ENCODE measurements around the gene EPB42.
"Not testable (repeated sequence)": the region's sequence is repeated elsewhere in the genome, so short reads cannot be mapped to it uniquely, and the experiment has no call there.

Gene EPB42

DNA sequence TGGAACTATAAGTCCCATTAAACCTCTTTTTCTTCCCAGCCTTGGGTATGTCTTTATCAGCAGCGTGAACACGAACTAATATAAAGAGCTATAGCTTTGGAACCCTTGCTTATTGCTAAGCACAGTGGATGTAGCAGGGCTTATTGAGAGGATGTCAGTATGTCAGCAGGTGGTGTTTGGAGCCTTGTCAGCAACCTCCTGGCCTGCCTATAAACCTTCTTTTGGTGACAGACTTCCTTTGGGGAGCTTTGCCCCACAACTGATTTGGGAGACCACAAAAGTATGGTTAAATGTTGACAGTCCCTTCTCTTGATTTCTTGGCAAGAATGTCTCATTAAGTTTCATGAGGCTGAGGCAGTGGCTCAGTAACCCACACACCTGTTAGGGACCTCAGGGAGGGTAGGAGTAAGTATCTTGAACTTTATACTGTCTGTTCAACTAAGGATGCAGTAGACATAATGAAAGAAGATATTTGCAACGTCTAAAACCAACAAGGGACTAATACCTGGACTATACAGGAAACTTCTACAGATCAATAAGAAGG is 20.8 kb downstream of the EPB42 start:
- Histone ChIP-seq H3K9ac (no peak overlapping the region), H3K4me1 (peaks cover 0 to 15% (median 7%) of the 10 kb centered on the region in 10 experiments; a peak in 9 of 20 replicates), H3K36me3 (peaks cover 27 to 44% (median 37%) of the 10 kb centered on the region in 11 experiments), H4K20me1 (no peaks in the 10 kb centered on the region), H3K27me3 (no peaks in the 10 kb centered on the region), H3K27ac (no peak overlapping the region), H3K9me3 (replicated peaks in 1 of 11) (peaks cover 13 to 39% (median 36%) of the 10 kb centered on the region in 11 experiments; a peak in 21 of 22 replicates), H3K4me2 (no peak overlapping the region), H3K4me3 (no peak overlapping the region)
- TF ChIP-seq Cebpa-rat (IDR thresholded peaks at IDR 0.05) = no peak

DNA sequence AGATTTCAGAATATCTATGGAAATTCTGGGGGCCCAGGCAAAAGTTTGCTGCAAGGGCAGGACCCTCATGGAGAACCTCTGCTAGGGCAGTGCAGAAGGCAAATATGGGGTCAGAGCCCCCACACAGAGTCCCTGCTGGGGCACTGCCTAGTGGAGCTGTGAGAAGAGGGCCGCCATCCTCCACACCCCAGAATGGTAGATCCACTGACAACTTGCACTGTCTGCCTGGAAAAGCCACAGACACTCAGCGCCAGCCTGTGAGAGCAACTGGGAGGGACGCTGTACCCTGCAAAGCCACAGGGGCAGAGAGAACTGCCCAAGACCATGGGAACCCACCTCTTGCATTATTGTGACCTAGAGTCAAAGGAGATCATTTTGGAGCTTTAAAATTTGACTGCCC is 21.8 kb downstream of the EPB42 start:
- Histone ChIP-seq H3K4me2 (no peak overlapping the region), H3K27ac (no peak overlapping the region), H4K20me1 (no peaks in the 10 kb centered on the region), H3K36me3 (peaks cover 37 to 54% (median 45%) of the 10 kb centered on the region in 11 experiments), H3K9me3 (replicated peaks in 1 of 11) (peaks cover 13 to 39% (median 36%) of the 10 kb centered on the region in 11 experiments; a peak in 21 of 22 replicates), H3K4me3 (0 out of 20 replicates have a peak overlapping the region, but pooled peaks of 1 of the 10 experiments have one; percentile 17), H3K27me3 (no peaks in the 10 kb centered on the region), H3K9ac (no peak overlapping the region), H3K4me1 (peaks cover 0 to 15% (median 7%) of the 10 kb centered on the region in 10 experiments; a peak in 9 of 20 replicates)
- no peak for TF ChIP-seq Cebpa-rat (IDR thresholded peaks at IDR 0.05)

DNA sequence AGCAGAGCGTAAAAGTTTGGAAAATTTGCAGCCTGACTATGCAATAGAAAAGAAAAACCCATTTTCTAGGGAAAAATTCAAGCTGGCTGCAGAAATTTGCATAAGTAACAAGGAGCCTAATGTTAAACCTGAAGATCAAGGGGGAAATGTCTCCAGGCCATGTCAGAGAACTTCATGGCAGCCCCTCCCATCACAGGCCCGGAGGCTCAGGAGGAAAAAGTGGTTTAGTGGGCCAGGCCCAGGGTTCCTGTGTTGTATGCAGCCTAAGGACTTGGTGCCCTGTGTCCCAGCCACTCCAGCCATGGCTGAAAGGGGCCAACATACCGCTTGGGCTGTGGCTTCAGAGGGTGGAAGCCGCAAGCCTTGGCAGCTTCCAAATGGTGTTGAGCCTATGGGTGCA is 22.3 kb downstream of the EPB42 start:
- H3K9me3 ChIP-seq (replicated peaks in 1 of 11) = peaks cover 13 to 39% (median 36%) of the 10 kb centered on the region in 11 experiments; a peak in 21 of 22 replicates
- H4K20me1 ChIP-seq, H3K9ac ChIP-seq, H3K4me2 ChIP-seq, H3K27ac ChIP-seq, H3K27me3 ChIP-seq: not testable (repeated sequence)
- H3K4me3 ChIP-seq = peak overlapping the region in 1 of 10 experiments; percentile 17; a peak in 1 of 20 replicates
- H3K36me3 ChIP-seq = peaks cover 42 to 58% (median 49%) of the 10 kb centered on the region in 11 experiments
- H3K4me1 ChIP-seq = peaks cover 0 to 15% (median 7%) of the 10 kb centered on the region in 10 experiments; a peak in 9 of 20 replicates

DNA sequence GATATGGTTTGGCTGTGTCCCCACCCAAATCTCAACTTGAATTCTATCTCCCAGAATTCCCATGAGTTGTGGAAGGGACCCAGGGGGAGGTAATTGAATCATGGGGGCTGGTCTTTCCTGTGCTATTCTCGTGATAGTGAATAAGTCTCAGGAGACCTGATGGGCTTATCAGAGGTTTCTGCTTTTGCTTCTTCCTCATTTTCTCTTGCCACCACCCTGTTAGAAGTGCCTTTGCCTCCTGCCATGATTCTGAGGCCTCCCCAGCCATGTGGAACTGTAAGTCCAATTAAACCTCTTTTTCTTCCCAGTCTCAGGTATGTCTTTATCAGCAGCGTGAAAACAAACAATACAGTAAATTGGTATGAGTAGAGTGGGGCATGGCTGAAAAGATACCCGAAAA is 23.0 kb downstream of the EPB42 start:
- H3K4me1 ChIP-seq = peaks cover 0 to 15% (median 7%) of the 10 kb centered on the region in 10 experiments; a peak in 9 of 20 replicates
- peaks cover 13 to 39% (median 36%) of the 10 kb centered on the region in 11 experiments; a peak in 21 of 22 replicates for H3K9me3 ChIP-seq (replicated peaks in 1 of 11)
- H3K27me3 ChIP-seq, H3K4me3 ChIP-seq, H3K9ac ChIP-seq, H3K27ac ChIP-seq, H4K20me1 ChIP-seq: not testable (repeated sequence)
- peak overlapping the region in 3 of 11 experiments; percentile 1 to 30 (median 5); a peak in 1 of 22 replicates for H3K4me2 ChIP-seq
- peaks cover 50 to 66% (median 57%) of the 10 kb centered on the region in 11 experiments for H3K36me3 ChIP-seq

DNA sequence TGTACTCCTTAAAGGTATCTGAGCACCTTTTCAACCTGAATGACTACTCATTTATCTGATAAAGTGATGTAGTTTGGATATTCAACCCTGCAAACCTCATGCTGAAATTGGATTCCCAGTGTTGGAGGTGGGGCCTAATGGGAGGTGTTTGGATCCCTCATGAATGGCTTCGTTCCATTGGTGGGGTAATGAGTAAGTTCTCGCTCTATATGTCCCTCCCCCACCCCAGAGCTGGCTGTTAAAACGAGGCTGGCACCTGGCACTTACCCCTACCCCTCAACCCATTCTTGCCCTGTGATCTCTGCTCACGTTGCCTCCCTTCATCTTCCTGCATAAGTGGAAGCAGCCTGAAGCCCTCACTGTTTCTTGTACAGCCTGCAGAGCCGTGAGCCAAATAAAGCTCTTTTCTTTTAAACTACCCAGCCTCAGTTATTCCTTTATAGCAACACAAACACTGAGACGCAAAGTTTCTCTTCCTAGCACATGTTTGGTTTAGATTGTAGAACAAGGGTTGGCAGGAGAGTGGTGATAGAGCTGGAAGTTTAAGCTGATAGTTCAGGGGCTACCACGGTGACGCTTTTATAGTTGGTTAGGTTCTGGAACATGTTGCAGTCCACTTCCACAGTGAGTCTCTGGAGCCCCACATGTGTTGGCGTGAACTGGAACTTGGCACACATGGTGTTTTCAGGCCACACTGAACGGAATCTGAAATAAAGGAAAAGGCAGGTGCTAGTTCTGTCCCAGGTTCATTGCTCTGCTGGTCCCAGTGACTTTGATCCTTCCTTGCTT is 23.9 kb downstream of the EPB42 start:
- Histone ChIP-seq H4K20me1 (peaks cover 0 to 8% (median 0%) of the 10 kb centered on the region in 11 experiments; a peak in 2 of 22 replicates), H3K27ac (no peak overlapping the region), H3K4me2 (peak overlapping the region in 2 of 11 experiments; percentile 1 to 30; a peak in 1 of 22 replicates), H3K9ac (no peak overlapping the region), H3K9me3 (replicated peaks in 1 of 11) (peaks cover 13 to 39% (median 36%) of the 10 kb centered on the region in 11 experiments; a peak in 21 of 22 replicates), H3K4me1 (peaks cover 0 to 15% (median 7%) of the 10 kb centered on the region in 10 experiments; a peak in 9 of 20 replicates), H3K36me3 (peaks cover 58 to 74% (median 65%) of the 10 kb centered on the region in 11 experiments), H3K4me3 (no peak overlapping the region), H3K27me3 (no peaks in the 10 kb centered on the region)
- TF ChIP-seq Cebpa-rat (IDR thresholded peaks at IDR 0.05) = no peak

DNA sequence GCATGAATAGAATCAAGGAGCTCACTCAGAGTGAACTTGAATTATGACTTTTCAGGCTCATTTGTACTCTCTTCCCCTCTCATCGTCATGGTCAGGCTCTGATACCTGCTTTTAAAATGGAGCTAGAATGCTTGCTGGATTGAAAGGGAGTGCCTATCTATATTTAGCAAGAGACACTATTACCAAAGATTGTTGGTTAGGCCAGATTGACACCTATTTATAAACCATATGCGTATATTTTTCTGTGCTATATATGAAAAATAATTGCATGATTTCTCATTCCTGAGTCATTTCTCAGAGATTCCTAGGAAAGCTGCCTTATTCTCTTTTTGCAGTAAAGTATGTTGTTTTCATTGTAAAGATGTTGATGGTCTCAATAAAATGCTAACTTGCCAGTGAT is 26.0 kb downstream of the EPB42 start:
- Histone ChIP-seq H3K4me3 (no peak overlapping the region), H3K36me3 (peaks cover 79 to 96% (median 87%) of the 10 kb centered on the region in 11 experiments), H3K9me3 (replicated peaks in 1 of 11) (peaks cover 13 to 34% (median 32%) of the 10 kb centered on the region in 11 experiments; a peak in 21 of 22 replicates), H3K27me3 (no peaks in the 10 kb centered on the region), H3K4me2 (no peak overlapping the region), H4K20me1 (peaks cover 0 to 21% (median 0%) of the 10 kb centered on the region in 11 experiments; a peak in 3 of 22 replicates), H3K27ac (no peak overlapping the region), H3K9ac (no peak overlapping the region), H3K4me1 (peaks cover 0 to 15% (median 7%) of the 10 kb centered on the region in 10 experiments; a peak in 9 of 20 replicates)
- no peak for TF ChIP-seq Cebpa-rat (IDR thresholded peaks at IDR 0.05)

DNA sequence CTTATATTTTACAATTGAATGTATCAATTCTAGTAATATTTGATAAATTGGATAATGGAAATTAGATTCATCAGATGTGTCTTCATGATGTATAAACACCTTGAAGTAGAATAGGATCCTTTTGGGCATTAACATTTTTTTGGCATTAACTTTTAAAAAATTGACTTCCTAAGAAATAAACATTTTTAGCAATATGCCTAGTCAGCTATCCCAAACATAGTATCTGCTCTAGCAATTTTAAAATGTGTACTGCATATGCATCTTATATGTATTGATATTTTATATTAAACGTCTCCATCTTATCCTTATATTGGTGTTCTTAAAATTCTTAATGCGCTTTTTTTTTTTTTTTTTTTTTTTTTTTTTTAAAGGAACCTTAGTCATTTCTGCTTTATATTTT is 27.1 kb downstream of the EPB42 start:
- no peak overlapping the region for H3K4me3 ChIP-seq
- no peak overlapping the region for H3K4me2 ChIP-seq
- H3K27me3 ChIP-seq = no peaks in the 10 kb centered on the region
- no peak overlapping the region for H3K27ac ChIP-seq
- TF ChIP-seq Cebpa-rat (IDR thresholded peaks at IDR 0.05) = no peak
- H3K36me3 ChIP-seq = peaks cover 84 to 100% (median 95%) of the 10 kb centered on the region in 11 experiments
- H3K9me3 ChIP-seq (replicated peaks in 1 of 11) = peaks cover 5 to 23% (median 21%) of the 10 kb centered on the region in 11 experiments; a peak in 21 of 22 replicates
- no peak overlapping the region for H3K9ac ChIP-seq
- peaks cover 0 to 15% (median 7%) of the 10 kb centered on the region in 10 experiments; a peak in 8 of 20 replicates for H3K4me1 ChIP-seq
- H4K20me1 ChIP-seq = peaks cover 0 to 28% (median 0%) of the 10 kb centered on the region in 11 experiments; a peak in 3 of 22 replicates

DNA sequence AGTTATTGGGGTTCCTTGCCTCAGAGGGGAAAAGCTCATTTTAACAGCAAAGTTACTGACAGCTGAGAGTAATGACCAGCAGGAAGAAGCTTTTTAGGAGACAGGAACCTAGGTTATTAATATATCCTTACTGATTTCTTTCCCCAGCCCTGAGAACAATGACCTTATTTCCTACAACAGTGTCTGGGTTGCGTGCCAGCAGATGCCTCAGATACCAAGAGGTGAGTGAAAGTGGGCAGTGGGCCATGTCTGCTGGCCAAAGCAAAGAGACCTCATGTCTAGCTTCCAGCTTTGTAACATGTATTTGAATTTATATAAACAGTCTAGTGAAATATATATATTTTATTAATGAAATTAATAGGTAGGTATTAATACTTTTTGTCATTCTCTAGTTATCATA is 30.6 kb downstream of the EPB42 start:
- no peak for TF ChIP-seq Cebpa-rat (IDR thresholded peaks at IDR 0.05)
- H3K4me2 ChIP-seq = no peak overlapping the region
- no peak overlapping the region for H3K4me3 ChIP-seq
- H3K4me1 ChIP-seq = peaks cover 12 to 16% (median 15%) of the 10 kb centered on the region in 10 experiments
- peaks cover 57 to 73% (median 66%) of the 10 kb centered on the region in 11 experiments for H3K36me3 ChIP-seq
- H3K27ac ChIP-seq = no peak overlapping the region
- H3K9ac ChIP-seq = no peak overlapping the region
- H4K20me1 ChIP-seq = peaks cover 0 to 44% (median 6%) of the 10 kb centered on the region in 11 experiments; a peak in 10 of 22 replicates
- H3K27me3 ChIP-seq = no peaks in the 10 kb centered on the region
- no peaks in the 10 kb centered on the region for H3K9me3 ChIP-seq (replicated peaks in 1 of 11)

DNA sequence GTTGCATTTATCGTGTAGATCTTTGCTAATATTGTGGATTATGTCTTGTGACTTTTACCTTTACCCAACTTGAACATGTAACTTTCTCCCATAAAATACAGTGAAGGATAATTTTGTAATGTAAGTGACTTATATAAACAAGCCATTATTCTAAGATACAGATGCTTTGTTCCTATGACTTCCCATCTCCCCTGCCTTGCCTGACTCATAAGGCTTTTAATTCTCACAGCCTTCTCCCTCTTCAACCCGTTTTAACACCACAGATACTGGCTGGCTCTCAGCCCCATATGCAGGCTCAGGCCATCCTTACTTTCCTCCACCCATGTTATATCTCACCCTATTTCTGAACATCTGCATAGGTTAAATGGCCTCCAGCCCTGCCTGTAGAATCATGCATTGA is 31.5 kb downstream of the EPB42 start:
- no peaks in the 10 kb centered on the region for H3K9me3 ChIP-seq (replicated peaks in 1 of 11)
- H3K9ac ChIP-seq = no peak overlapping the region
- no peaks in the 10 kb centered on the region for H3K27me3 ChIP-seq
- H4K20me1 ChIP-seq = peaks cover 0 to 44% (median 6%) of the 10 kb centered on the region in 11 experiments; a peak in 10 of 22 replicates
- no peak overlapping the region for H3K4me3 ChIP-seq
- no peak overlapping the region for H3K4me2 ChIP-seq
- no peak overlapping the region for H3K27ac ChIP-seq
- TF ChIP-seq Cebpa-rat (IDR thresholded peaks at IDR 0.05) = no peak
- peaks cover 12 to 18% (median 16%) of the 10 kb centered on the region in 10 experiments for H3K4me1 ChIP-seq
- H3K36me3 ChIP-seq = peaks cover 48 to 64% (median 58%) of the 10 kb centered on the region in 11 experiments
